Fibroblast of the aortic adventitia (primary cell): ENCODE measurements around the gene DCTPP1. TPM values are rescaled to one million over a fixed set of nuclear protein-coding genes. Genes with fewer than 3 reads are reported as not detected.

Experiments
- DNase-seq: peaks from one replicate; pipeline ENCODE4 v3.0.0-alpha.2; 2010; ENCODE audit warnings: low read depth
- H3K4me3 ChIP-seq: 2 replicates; pipeline ENCODE4 v1.5.1; 2011; ENCODE audit warnings: low read depth, mild to moderate bottlenecking, control low read depth, low read length, moderate library complexity
- CTCF ChIP-seq: IDR thresholded peaks from 2 replicates; pipeline ENCODE4 v1.5.1; 2011; ENCODE audit warnings: mild to moderate bottlenecking, low read length, control low read depth, inconsistent platforms; ENCODE audit not compliant: insufficient read depth
- total RNA-seq: library from RNA; depleted of rRNA; stranded (reverse); fragments of >200 nt; gene quantifications from 2 replicates; pipeline ENCODE4 v1.2.3, GENCODE V29; 2012; ENCODE audit warnings: low replicate concordance

The DCTPP1 gene
- total RNA-seq, 1 donor = 28.0 TPM

DNA sequence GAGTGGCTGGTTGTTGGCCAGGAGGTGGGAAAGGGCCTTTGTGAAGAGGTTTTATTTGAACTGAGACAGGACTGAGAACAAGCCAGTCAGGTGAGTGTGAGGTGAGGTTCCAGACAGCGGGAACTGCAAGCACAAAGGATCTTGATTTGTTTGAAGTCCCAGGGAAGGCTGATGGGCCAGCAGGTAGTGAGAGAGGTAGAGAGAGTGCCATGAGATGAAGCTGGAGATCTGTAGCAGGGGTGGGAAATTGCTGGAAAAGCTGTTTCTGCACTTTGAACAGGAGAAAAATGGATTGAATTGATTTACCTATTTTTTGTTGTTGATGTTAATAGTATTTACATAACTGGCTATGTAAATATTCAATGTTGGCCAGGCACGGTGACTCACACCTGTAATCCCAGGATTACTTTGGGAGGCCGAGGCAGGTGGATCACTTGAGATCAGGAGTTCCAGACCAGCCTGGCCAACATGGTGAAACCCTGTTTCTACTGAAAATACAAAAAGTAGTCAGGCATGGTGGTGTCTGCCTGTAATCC lies 7.7 kb upstream of the DCTPP1 start:
- no peak overlapping the region for H3K4me3 ChIP-seq
- DNase-seq = no peak
- no peak for TF ChIP-seq CTCF

DNA sequence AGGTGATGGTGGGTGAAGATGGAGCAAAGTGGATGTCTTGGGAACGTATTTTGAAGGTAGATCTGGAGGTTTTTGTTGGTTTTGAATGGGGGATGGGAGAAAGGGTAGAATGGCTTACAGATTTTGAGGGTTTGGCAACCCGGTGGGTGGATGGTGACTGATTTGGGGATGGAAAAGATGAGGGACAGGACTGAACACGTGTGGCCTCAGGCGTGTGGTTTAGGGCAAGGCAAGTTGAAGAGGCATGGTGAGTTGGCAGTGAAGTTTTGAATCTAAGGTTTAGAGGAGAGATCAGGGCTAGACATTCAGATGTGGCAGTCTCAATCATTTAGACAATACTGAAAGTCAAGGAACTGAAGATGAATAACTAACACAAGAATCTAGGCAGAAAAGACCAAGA lies 5.0 kb upstream of the DCTPP1 start:
- no peak overlapping the region for H3K4me3 ChIP-seq
- no peak for DNase-seq
- TF ChIP-seq CTCF = no peak

- H3K4me3 ChIP-seq = peak overlapping the region; percentile 56
- no peak for TF ChIP-seq CTCF
- DNase-seq = no peak
These were observed 669 bp upstream of the DCTPP1 start for GRCh38 chr16:30430428-30430970.

- no peak for TF ChIP-seq CTCF
- peak overlapping the region; percentile 92 for H3K4me3 ChIP-seq
- DNase-seq = no peak
These were observed 482 bp downstream of the DCTPP1 start for GRCh38 chr16:30429418-30429677.

DNA sequence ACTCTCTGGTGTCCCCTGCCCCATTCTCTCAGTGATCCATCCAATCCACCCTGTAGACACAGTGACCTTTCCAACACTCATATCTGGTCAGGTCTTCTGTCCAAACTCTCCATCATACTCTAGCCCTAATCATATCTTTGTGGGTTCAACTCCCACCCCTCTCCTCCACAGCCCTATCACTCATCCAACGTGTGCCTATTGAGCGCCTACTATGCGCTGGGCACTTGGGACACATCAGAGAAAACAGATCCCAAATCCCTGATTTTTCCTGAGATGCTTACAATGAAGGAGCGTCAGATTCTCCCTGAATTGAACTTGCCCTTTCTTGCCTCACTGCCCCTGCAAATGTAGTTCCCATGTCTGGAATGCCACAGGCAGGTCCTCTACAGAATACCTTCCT lies 1.8 kb downstream of the DCTPP1 start:
- TF ChIP-seq CTCF = no peak
- H3K4me3 ChIP-seq = no peak overlapping the region
- no peak for DNase-seq

GRCh38 chr16:30421010-30421409 lies 8.8 kb downstream of the DCTPP1 start:
- H3K4me3 ChIP-seq = no peak overlapping the region
- DNase-seq = no peak
- TF ChIP-seq CTCF = no peak
